NK-92 (cell line): ENCODE results near the gene STARD3.

Source experiments
- DNase-seq: peaks from one replicate; lab custom pipeline; 2025; ENCODE audit not compliant: unreplicated experiment; lab: John Stamatoyannopoulos, UW

STARD3 gene

GRCh38 chr17:39603304-39604016 lies 33.5 kb upstream of the STARD3 start:
- no peak for DNase-seq

- no peak for DNase-seq
Observed at GRCh38 chr17:39604911-39605491, 31.9 kb upstream of the STARD3 start.

- no peak for DNase-seq
Observed at GRCh38 chr17:39605492-39606433, 31.2 kb upstream of the STARD3 start.

GRCh38 chr17:39606434-39607056 lies 30.4 kb upstream of the STARD3 start:
- no peak for DNase-seq

GRCh38 chr17:39607057-39607850 lies 29.7 kb upstream of the STARD3 start:
- DNase-seq = no peak

- no peak for DNase-seq
Observed at GRCh38 chr17:39607851-39608130, 29.2 kb upstream of the STARD3 start, which contains the start of gene NEUROD2. Gene NEUROD2 (minus strand): TSS chr17:39607920. CDS start chr17:39606599, 1,321 bp downstream.

GRCh38 chr17:39608142-39608981 lies 28.6 kb upstream of the STARD3 start:
- no peak for DNase-seq

- DNase-seq = no peak
Observed at GRCh38 chr17:39609416-39610025, 27.4 kb upstream of the STARD3 start.

- DNase-seq = no peak
Observed at GRCh38 chr17:39611401-39612112, 25.4 kb upstream of the STARD3 start.

GRCh38 chr17:39612291-39612894 lies 24.6 kb upstream of the STARD3 start:
- no peak for DNase-seq

- DNase-seq = no peak
Observed at GRCh38 chr17:39612935-39613464, 23.9 kb upstream of the STARD3 start.

GRCh38 chr17:39614545-39615157 lies 22.3 kb upstream of the STARD3 start:
- DNase-seq = no peak

GRCh38 chr17:39615434-39615833 lies 21.5 kb upstream of the STARD3 start:
- DNase-seq = no peak

GRCh38 chr17:39617100-39617445 lies 19.9 kb upstream of the STARD3 start:
- no peak for DNase-seq

GRCh38 chr17:39617446-39618245 lies 19.3 kb upstream of the STARD3 start:
- no peak for DNase-seq

- DNase-seq = no peak
Observed at GRCh38 chr17:39618246-39618913, 18.6 kb upstream of the STARD3 start.
